Calu3 (cell line): Measurements from ENCODE around the gene ARSG. TPM values are rescaled to one million over a fixed set of nuclear protein-coding genes. Genes with fewer than 3 reads are reported as not detected.

Experiments used
- BruUV-seq: library from RNA; stranded (reverse); fragments of 400-500 nt; replicated peaks from 2 replicates; lab custom pipeline; 2021; lab: Mats Ljungman, UMichigan
- CTCF ChIA-PET: fragments of 300-600 bp; sonication (Branson Sonifier 250); formaldehyde crosslinking; loops from one replicate; lab custom pipeline; 2022; ENCODE audit warnings: antibody characterized with exemption; lab: Charles Lee
- DNase-seq: peaks from one replicate; pipeline ENCODE4 v3.0.0; 2022
- H3K27ac Mint-ChIP-seq: one replicate; pipeline ENCODE4 v1.8.0; 2022; ENCODE audit warnings: mixed read lengths; ENCODE audit not compliant: unreplicated experiment
- H3K27me3 Mint-ChIP-seq: one replicate; pipeline ENCODE4 v1.8.0; 2022; ENCODE audit warnings: mixed read lengths; ENCODE audit not compliant: unreplicated experiment
- H3K36me3 Mint-ChIP-seq: one replicate; pipeline ENCODE4 v1.8.0; 2022; ENCODE audit warnings: mild to moderate bottlenecking, moderate library complexity, mixed read lengths; ENCODE audit not compliant: insufficient read depth, unreplicated experiment
- H3K4me1 Mint-ChIP-seq: one replicate; pipeline ENCODE4 v1.8.0; 2022; ENCODE audit warnings: mild to moderate bottlenecking, low read depth, mixed read lengths; ENCODE audit not compliant: unreplicated experiment
- H3K4me3 Mint-ChIP-seq: one replicate; pipeline ENCODE4 v1.8.0; 2022; ENCODE audit warnings: mild to moderate bottlenecking, low read depth, moderate library complexity, mixed read lengths; ENCODE audit not compliant: unreplicated experiment
- H3K9me3 Mint-ChIP-seq: one replicate; pipeline ENCODE4 v1.8.0; 2022; ENCODE audit warnings: low read depth, mixed read lengths; ENCODE audit not compliant: unreplicated experiment
- CTCF ChIP-seq: fragments of 200-600 bp; IDR thresholded peaks from one replicate; pipeline ENCODE4 v1.8.0; 2022; ENCODE audit warnings: antibody characterized with exemption; ENCODE audit not compliant: unreplicated experiment
- intact Hi-C: fragments of 100-400 bp; cut with micrococcal nuclease; formaldehyde crosslinking; loops from one replicate; pipeline ENCODE4 v1.10.0; 2022; ENCODE audit not compliant: unreplicated experiment
- total RNA-seq: library from RNA; stranded (reverse); gene quantifications from 2 replicates; pipeline ENCODE4 v1.2.3, GENCODE V29; 2022

ARSG gene
- total RNA-seq, 1 experiment from 2014 or later: 1.4 TPM

- intact Hi-C loops: no loop called here
- no peaks in the 10 kb centered on the region for H3K36me3 Mint-ChIP-seq
- BruUV-seq: no TSS peak
Measured at GRCh38 chr17:68396226-68397107, 105.2 kb downstream of the ARSG start.

GRCh38 chr17:68397108-68397536, 105.8 kb downstream of the ARSG start:
- Mint-ChIP-seq H3K9me3 (peaks cover 3% of the 10 kb centered on the region), H3K4me3 (no peak overlapping the region), H3K4me1 (no peaks in the 10 kb centered on the region), H3K27ac (no peak overlapping the region), H3K36me3 (no peaks in the 10 kb centered on the region), H3K27me3 (peaks cover 8% of the 10 kb centered on the region)
- CTCF ChIA-PET: no interaction called here
- no peak for TF ChIP-seq CTCF
- BruUV-seq: no TSS peak
- intact Hi-C loops: no loop called here
- DNase-seq: no peak

More at GRCh38 chr17:68396226-68397107, 105.2 kb downstream of the ARSG start:
- Mint-ChIP-seq H3K9me3 (peaks cover 3% of the 10 kb centered on the region), H3K27ac (no peak overlapping the region), H3K4me1 (no peaks in the 10 kb centered on the region), H3K4me3 (no peak overlapping the region), H3K27me3 (peaks cover 1% of the 10 kb centered on the region)
- TF ChIP-seq CTCF: no peak
- CTCF ChIA-PET: interaction anchor here (0.6 kb wide), 1 partner anchor 16 kb away, joined by 4 read pairs; no protein-coding TSS in a partner anchor
- no peak for DNase-seq

GRCh38 chr17:68398691-68399637, 107.7 kb downstream of the ARSG start:
- H3K27ac Mint-ChIP-seq: no peak overlapping the region
- CTCF ChIA-PET: interaction anchor here (0.6 to 2.1 kb wide), 18 partner anchors 8 to 341 kb away, joined by 3 to 21 read pairs (median 4); no protein-coding TSS in a partner anchor
- peaks cover 13% of the 10 kb centered on the region for H3K27me3 Mint-ChIP-seq
- no peak overlapping the region for H3K4me3 Mint-ChIP-seq
- peaks cover 3% of the 10 kb centered on the region for H3K9me3 Mint-ChIP-seq
- no peaks in the 10 kb centered on the region for H3K4me1 Mint-ChIP-seq
- no peaks in the 10 kb centered on the region for H3K36me3 Mint-ChIP-seq
- DNase-seq: peak; percentile 75
- intact Hi-C loops: loop anchor here (2.0 kb wide), 1 partner anchor 136 kb away; no protein-coding TSS in a partner anchor
- no TSS peak for BruUV-seq
- TF ChIP-seq CTCF: peak; percentile 67
